WTC11 (cell line): Measurements from ENCODE around the gene KERA. TPM values are rescaled to one million over a fixed set of nuclear protein-coding genes. Genes with fewer than 3 reads are reported as not detected.

Experiments
- ATAC-seq: fragments of 200-7000 bp; cut with Tn5 transposase; 2 replicates; pipeline ENCODE4 v1.10.0; 2021; ENCODE audit warnings: mild to moderate bottlenecking, moderate library complexity
- CTCF ChIA-PET: fragments of 300-600 bp; sonication (Branson Sonifier 250); formaldehyde crosslinking; loops from one replicate; lab custom pipeline; 2021; ENCODE audit warnings: antibody characterized with exemption; lab: Charles Lee
- POLR2A ChIA-PET: fragments of 350-600 bp; sonication (Branson Sonifier 250); formaldehyde crosslinking; loops from one replicate; lab custom pipeline; 2021; ENCODE audit warnings: antibody characterized with exemption; lab: Charles Lee
- DNase-seq: peaks from one replicate; pipeline ENCODE4 v3.0.0; 2021; ENCODE audit warnings: low spot score
- H3K27ac Mint-ChIP-seq: 2 replicates; pipeline ENCODE4 v1.8.0; 2021; ENCODE audit warnings: mixed read lengths
- H3K27me3 Mint-ChIP-seq: 2 replicates; pipeline ENCODE4 v1.8.0; 2021; ENCODE audit warnings: low read depth, mild to moderate bottlenecking, moderate library complexity, mixed read lengths
- H3K36me3 Mint-ChIP-seq: 2 replicates; pipeline ENCODE4 v1.8.0; 2021; ENCODE audit warnings: mixed read lengths
- H3K4me1 Mint-ChIP-seq: 2 replicates; pipeline ENCODE4 v1.8.0; 2022; ENCODE audit warnings: mixed read lengths
- H3K4me3 Mint-ChIP-seq: 2 replicates; pipeline ENCODE4 v1.8.0; 2021; ENCODE audit warnings: mild to moderate bottlenecking, moderate library complexity, mixed read lengths
- H3K9me3 Mint-ChIP-seq: 2 replicates; pipeline ENCODE4 v1.8.0; 2021; ENCODE audit warnings: mixed read lengths
- ATF3 ChIP-seq: sonication (generic); formaldehyde crosslinking; conservative IDR thresholded peaks from 2 replicates; pipeline ENCODE4 v1.8.1; 2022; ENCODE audit warnings: mild to moderate bottlenecking, missing genetic modification reagents
- E2F4 ChIP-seq: sonication (generic); formaldehyde crosslinking; IDR thresholded peaks from 2 replicates; pipeline ENCODE4 v1.8.1; 2022; ENCODE audit warnings: low read depth, mild to moderate bottlenecking, moderate library complexity, missing genetic modification reagents, borderline replicate concordance
- ELF4 ChIP-seq: sonication (generic); formaldehyde crosslinking; IDR thresholded peaks from 2 replicates; pipeline ENCODE4 v1.8.1; 2022; ENCODE audit warnings: low read depth, mild to moderate bottlenecking, moderate library complexity, missing genetic modification reagents
- KAT7 ChIP-seq: sonication (generic); formaldehyde crosslinking; IDR thresholded peaks from 2 replicates; pipeline ENCODE4 v1.8.1; 2023; ENCODE audit warnings: missing genetic modification reagents, mild to moderate bottlenecking, borderline replicate concordance
- NFE2L1 ChIP-seq: sonication (generic); formaldehyde crosslinking; IDR thresholded peaks from 2 replicates; pipeline ENCODE4 v1.8.1; 2023; ENCODE audit warnings: missing genetic modification reagents
- NR2C2 ChIP-seq: sonication (generic); formaldehyde crosslinking; IDR thresholded peaks from 2 replicates; pipeline ENCODE4 v1.8.0; 2022; ENCODE audit warnings: mild to moderate bottlenecking, missing genetic modification reagents
- PREB ChIP-seq: sonication (generic); formaldehyde crosslinking; IDR thresholded peaks from 2 replicates; pipeline ENCODE4 v1.8.1; 2022; ENCODE audit warnings: mild to moderate bottlenecking, missing genetic modification reagents, moderate library complexity, borderline replicate concordance
- RELA ChIP-seq: sonication (generic); formaldehyde crosslinking; IDR thresholded peaks from 2 replicates; pipeline ENCODE4 v1.8.1; 2022; ENCODE audit warnings: missing genetic modification reagents, mild to moderate bottlenecking, borderline replicate concordance
- TCF7 ChIP-seq: sonication (generic); formaldehyde crosslinking; IDR thresholded peaks from 2 replicates; pipeline ENCODE4 v1.8.0; 2022; ENCODE audit warnings: mild to moderate bottlenecking, low read depth, missing genetic modification reagents, moderate library complexity
- USF1 ChIP-seq: sonication (generic); formaldehyde crosslinking; IDR thresholded peaks from 2 replicates; pipeline ENCODE4 v1.8.0; 2022; ENCODE audit warnings: mild to moderate bottlenecking, missing genetic modification reagents
- USF2 ChIP-seq: sonication (generic); formaldehyde crosslinking; IDR thresholded peaks from 2 replicates; pipeline ENCODE4 v1.8.1; 2023; ENCODE audit warnings: mild to moderate bottlenecking, missing genetic modification reagents, moderate library complexity
- ZBTB21 ChIP-seq: sonication (generic); formaldehyde crosslinking; IDR thresholded peaks from 2 replicates; pipeline ENCODE4 v1.8.1; 2023; ENCODE audit warnings: mild to moderate bottlenecking, missing genetic modification reagents, borderline replicate concordance
- ZMAT4 ChIP-seq: fragments of 250-450 bp; sonication (Bioruptor Pico); IDR thresholded peaks from 2 replicates; pipeline ENCODE4 v1.9.0; 2021; ENCODE audit warnings: mild to moderate bottlenecking
- ZNF263 ChIP-seq: sonication (generic); formaldehyde crosslinking; IDR thresholded peaks from 2 replicates; pipeline ENCODE4 v1.8.1; 2022; ENCODE audit warnings: low read depth, mild to moderate bottlenecking, moderate library complexity, missing genetic modification reagents
- ZNF281 ChIP-seq: sonication (generic); formaldehyde crosslinking; IDR thresholded peaks from 2 replicates; pipeline ENCODE4 v1.8.0; 2023; ENCODE audit warnings: mild to moderate bottlenecking, missing genetic modification reagents
- ZNF512 ChIP-seq: sonication (generic); formaldehyde crosslinking; IDR thresholded peaks from 2 replicates; pipeline ENCODE4 v1.8.1; 2022; ENCODE audit warnings: missing genetic modification reagents, borderline replicate concordance
- total RNA-seq: library from RNA; stranded (reverse); gene quantifications from 3 replicates; pipeline ENCODE4 v1.2.3, GENCODE V29; 2021

The KERA gene
- total RNA-seq, 1 experiment from 2014 or later, result not detected

GRCh38 chr12:91061091-91061490 is 3.3 kb upstream of the KERA start:
- Mint-ChIP-seq H3K36me3 (no peaks in the 10 kb centered on the region), H3K4me3 (no peak overlapping the region), H3K27me3 (no peaks in the 10 kb centered on the region)
- POLR2A ChIA-PET, result no interaction called here
- TF ChIP-seq TCF7 (CRISPR knock-in tag) (no peak), ZMAT4 (CRISPR knock-in tag) (no peak), ELF4 (CRISPR knock-in tag) (no peak), PREB (CRISPR knock-in tag) (no peak), ZNF263 (CRISPR knock-in tag) (no peak), ZNF281 (CRISPR knock-in tag) (no peak), ATF3 (CRISPR knock-in tag) (no peak), KAT7 (CRISPR knock-in tag) (no peak), NFE2L1 (CRISPR knock-in tag) (no peak)
- TF ChIP-seq, all 79 proteins: peak for 0
- H3K4me1 Mint-ChIP-seq, result no peaks in the 10 kb centered on the region; the same call in 1 of the 2 replicates
- H3K27ac Mint-ChIP-seq, result no peak overlapping the region
- CTCF ChIA-PET, result no interaction called here
- no peak for DNase-seq
- no peaks in the 10 kb centered on the region for H3K9me3 Mint-ChIP-seq
- no peak for ATAC-seq

- no peak overlapping the region for H3K27ac Mint-ChIP-seq
- H3K4me3 Mint-ChIP-seq, result no peak overlapping the region
- ChIA-PET POLR2A (no interaction called here), CTCF (no interaction called here)
- DNase-seq (no peak), ATAC-seq (no peak)
- H3K36me3 Mint-ChIP-seq, result no peaks in the 10 kb centered on the region
- no peaks in the 10 kb centered on the region; the same call in 1 of the 2 replicates for H3K4me1 Mint-ChIP-seq
- no peaks in the 10 kb centered on the region for H3K27me3 Mint-ChIP-seq
- no peaks in the 10 kb centered on the region for H3K9me3 Mint-ChIP-seq
- TF ChIP-seq ZNF281 (CRISPR knock-in tag) (no peak), ZBTB21 (CRISPR knock-in tag) (no peak), NR2C2 (CRISPR knock-in tag) (no peak), ZNF512 (CRISPR knock-in tag) (no peak), RELA (CRISPR knock-in tag) (no peak), PREB (CRISPR knock-in tag) (no peak), USF2 (no peak), E2F4 (CRISPR knock-in tag) (no peak), USF1 (no peak), TCF7 (CRISPR knock-in tag) (no peak), KAT7 (CRISPR knock-in tag) (no peak)
Measured at GRCh38 chr12:91059211-91059610, 1.4 kb upstream of the KERA start.
